ENCODE data around the gene TMEM179B. TPM values are rescaled to one million over a fixed set of nuclear protein-coding genes. Genes with fewer than 3 reads are reported as not detected.

The TMEM179B gene
- total and polyA plus RNA-seq, 9 of the 15 experiments (the other 6 are each of a cell fraction or from before 2014, with no cell fraction given) = 27.7 to 105 (median 37.0) TPM

DNA sequence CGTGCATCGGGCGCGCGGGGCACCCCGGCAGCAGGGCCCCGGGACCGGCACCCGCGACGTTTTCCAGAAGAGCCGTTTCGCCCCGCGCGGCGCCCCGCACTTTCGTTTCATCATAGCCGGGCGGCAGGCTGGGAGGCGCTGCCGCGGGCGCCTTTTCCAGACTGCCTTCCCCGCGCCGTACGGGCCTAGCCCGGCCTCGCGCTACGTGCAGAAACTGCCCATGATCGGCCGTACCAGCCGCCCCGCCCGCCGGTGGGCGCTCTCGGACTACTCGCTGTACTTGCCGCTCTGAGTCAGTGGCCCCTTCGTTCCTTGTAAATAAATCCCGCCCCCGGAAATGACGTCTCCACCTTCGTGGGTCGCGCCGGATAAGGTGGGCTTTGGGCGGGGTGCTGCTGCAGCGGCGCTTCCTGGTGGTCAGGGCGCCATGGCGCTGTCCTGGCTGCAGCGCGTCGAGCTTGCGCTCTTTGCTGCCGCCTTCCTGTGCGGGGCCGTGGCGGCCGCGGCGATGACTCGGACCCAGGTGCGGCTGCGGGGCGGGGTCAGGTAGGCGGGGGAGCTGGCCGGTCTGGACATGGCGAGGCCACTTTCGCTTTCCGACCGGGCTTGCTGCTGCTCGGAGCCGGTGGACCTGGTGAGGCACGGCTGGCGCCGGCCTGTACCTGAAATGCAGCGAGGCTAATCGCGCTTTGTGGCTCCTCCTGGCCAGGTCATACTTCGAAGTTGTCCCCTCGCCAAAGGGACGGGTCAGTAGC is at the start of gene TMEM179B (continued):
- peak; percentile 94 for TF ChIP-seq ELF2 (CRISPR knock-in tag; IDR thresholded peaks at IDR 0.05)
- no peak for TF ChIP-seq ZNF324 (CRISPR knock-in tag; IDR thresholded peaks at IDR 0.05)
- TF ChIP-seq PREB (CRISPR knock-in tag; IDR thresholded peaks at IDR 0.05) = no peak
- TF ChIP-seq ZNF232 (CRISPR knock-in tag; IDR thresholded peaks at IDR 0.05) = peak; percentile 62; the same call in 1 of the 2 replicates
- no peak for TF ChIP-seq BACH1 (tag; IDR thresholded peaks at IDR 0.05)
- TF ChIP-seq TBP (optimal IDR thresholded peaks at IDR 0.05; ENCODE audit: low read depth, low read length) = peak; percentile 76
- peak; percentile 87 for TF ChIP-seq PML (IDR thresholded peaks at IDR 0.05; ENCODE audit: low read length)
- TF ChIP-seq ZKSCAN1 (IDR thresholded peaks at IDR 0.05; ENCODE audit: low read depth, low read length) = no peak
- TF ChIP-seq KAT7 (CRISPR knock-in tag; IDR thresholded peaks at IDR 0.05; ENCODE audit: borderline replicate concordance) = peak; percentile 34; the same call in 1 of the 2 replicates
- no peak for TF ChIP-seq HSF4 (CRISPR knock-in tag; IDR thresholded peaks at IDR 0.05; ENCODE audit: borderline replicate concordance)
- TF ChIP-seq CBX8 (IDR thresholded peaks at IDR 0.05; ENCODE audit: borderline replicate concordance, extremely low read depth, low read depth, low read length, poor library complexity, severe bottlenecking) = no peak
- TF ChIP-seq FIP1L1 (IDR thresholded peaks at IDR 0.05; ENCODE audit: low read depth, low read length, poor library complexity, severe bottlenecking) = peak; percentile 22
- TF ChIP-seq MEF2D (tag; conservative IDR thresholded peaks at IDR 0.05; ENCODE audit: low read depth) = no peak
- TF ChIP-seq ETV1 (tag; conservative IDR thresholded peaks at IDR 0.05; ENCODE audit: low read depth) = peak; percentile 72
- TF ChIP-seq, protein P1, sequence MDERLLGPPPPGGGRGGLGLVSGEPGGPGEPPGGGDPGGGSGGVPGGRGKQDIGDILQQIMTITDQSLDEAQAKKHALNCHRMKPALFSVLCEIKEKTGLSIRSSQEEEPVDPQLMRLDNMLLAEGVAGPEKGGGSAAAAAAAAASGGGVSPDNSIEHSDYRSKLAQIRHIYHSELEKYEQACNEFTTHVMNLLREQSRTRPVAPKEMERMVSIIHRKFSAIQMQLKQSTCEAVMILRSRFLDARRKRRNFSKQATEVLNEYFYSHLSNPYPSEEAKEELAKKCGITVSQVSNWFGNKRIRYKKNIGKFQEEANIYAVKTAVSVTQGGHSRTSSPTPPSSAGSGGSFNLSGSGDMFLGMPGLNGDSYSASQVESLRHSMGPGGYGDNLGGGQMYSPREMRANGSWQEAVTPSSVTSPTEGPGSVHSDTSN (CRISPR knock-in tag; IDR thresholded peaks at IDR 0.05; ENCODE audit: low read depth) = 0 out of 2 replicates have a peak, but pooled peaks have one; percentile 11
- TF ChIP-seq, protein P1 (tag; conservative IDR thresholded peaks at IDR 0.05; ENCODE audit: low read depth) = no peak
- TF ChIP-seq ELK3 (CRISPR knock-in tag; IDR thresholded peaks at IDR 0.05) = no peak
- TF ChIP-seq MAZ (CRISPR knock-in tag; conservative IDR thresholded peaks at IDR 0.05 in 1 of 2, IDR thresholded peaks at IDR 0.05 in 1 of 2) = peak; percentile 89 to 95
- no peak for TF ChIP-seq CHD4 (IDR thresholded peaks at IDR 0.05; ENCODE audit: insufficient read depth, insufficient replicate concordance, low read depth, low read length, poor library complexity, severe bottlenecking)
- TF ChIP-seq, protein P2, sequence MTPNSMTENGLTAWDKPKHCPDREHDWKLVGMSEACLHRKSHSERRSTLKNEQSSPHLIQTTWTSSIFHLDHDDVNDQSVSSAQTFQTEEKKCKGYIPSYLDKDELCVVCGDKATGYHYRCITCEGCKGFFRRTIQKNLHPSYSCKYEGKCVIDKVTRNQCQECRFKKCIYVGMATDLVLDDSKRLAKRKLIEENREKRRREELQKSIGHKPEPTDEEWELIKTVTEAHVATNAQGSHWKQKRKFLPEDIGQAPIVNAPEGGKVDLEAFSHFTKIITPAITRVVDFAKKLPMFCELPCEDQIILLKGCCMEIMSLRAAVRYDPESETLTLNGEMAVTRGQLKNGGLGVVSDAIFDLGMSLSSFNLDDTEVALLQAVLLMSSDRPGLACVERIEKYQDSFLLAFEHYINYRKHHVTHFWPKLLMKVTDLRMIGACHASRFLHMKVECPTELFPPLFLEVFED (CRISPR knock-in tag; conservative IDR thresholded peaks at IDR 0.05) = no peak
- no peak for TF ChIP-seq DMBX1 (CRISPR knock-in tag; IDR thresholded peaks at IDR 0.05; ENCODE audit: borderline replicate concordance)
